Mesendoderm (in vitro differentiated cells): ENCODE results near the gene IPCEF1.

ENCODE experiments used
- DNase-seq: peaks from one replicate; pipeline ENCODE4 v3.0.0; 2013
- H2AK5ac ChIP-seq: 2 replicates; pipeline ENCODE4 v1.6.1; 2013; ENCODE audit warnings: low read length, inconsistent platforms
- H2BK120ac ChIP-seq: 2 replicates; pipeline ENCODE4 v1.6.1; 2013; ENCODE audit warnings: low read depth, mild to moderate bottlenecking, low read length, moderate library complexity, mixed read lengths
- H2BK15ac ChIP-seq: replicated peaks from 2 replicates; pipeline ENCODE4 v1.6.1; 2013; ENCODE audit warnings: low read depth, mild to moderate bottlenecking, moderate library complexity
- H2BK5ac ChIP-seq: 2 replicates; pipeline ENCODE4 v1.6.1; 2013; ENCODE audit warnings: low read length, inconsistent platforms
- H3K18ac ChIP-seq: 2 replicates; pipeline ENCODE4 v1.6.1; 2013; ENCODE audit warnings: mild to moderate bottlenecking, low read length, mixed read lengths
- H3K23ac ChIP-seq: one replicate; pipeline ENCODE4 v1.6.1; 2013; ENCODE audit warnings: low read length
- H3K27ac ChIP-seq: 2 replicates; pipeline ENCODE4 v1.5.1; 2013; ENCODE audit warnings: low read depth, mild to moderate bottlenecking, inconsistent platforms, low read length, moderate library complexity
- H3K27me3 ChIP-seq: 2 replicates; pipeline ENCODE4 v1.6.1; 2013; ENCODE audit warnings: low read length, control low read depth, mild to moderate bottlenecking, inconsistent platforms; ENCODE audit not compliant: insufficient read depth, poor library complexity
- H3K36me3 ChIP-seq: 2 replicates; pipeline ENCODE4 v1.6.1; 2013; ENCODE audit warnings: low read length, inconsistent platforms; ENCODE audit not compliant: control insufficient read depth, insufficient read depth
- H3K4ac ChIP-seq: one replicate; pipeline ENCODE4 v1.6.1; 2013; ENCODE audit warnings: low read depth, mild to moderate bottlenecking, low read length, moderate library complexity
- H3K4me1 ChIP-seq: 2 replicates; pipeline ENCODE4 v1.6.1; 2013; ENCODE audit warnings: low read depth, low read length, inconsistent platforms; ENCODE audit not compliant: control insufficient read depth
- H3K4me2 ChIP-seq: 2 replicates; pipeline ENCODE4 v1.6.1; 2013; ENCODE audit warnings: low read length
- H3K4me3 ChIP-seq: 2 replicates; pipeline ENCODE4 v1.5.1; 2013; ENCODE audit warnings: mild to moderate bottlenecking, low read length
- H3K56ac ChIP-seq: one replicate; pipeline ENCODE4 v1.6.1; 2013; ENCODE audit warnings: low read length
- H3K79me1 ChIP-seq: 2 replicates; pipeline ENCODE4 v1.6.1; 2013; ENCODE audit warnings: low read length, inconsistent platforms
- H3K79me2 ChIP-seq: 2 replicates; pipeline ENCODE4 v1.6.1; 2013; ENCODE audit warnings: mild to moderate bottlenecking, low read length; ENCODE audit not compliant: control insufficient read depth, insufficient read depth
- H3K9ac ChIP-seq: 2 replicates; pipeline ENCODE4 v1.6.1; 2013; ENCODE audit warnings: low read length, inconsistent platforms
- H4K5ac ChIP-seq: one replicate; pipeline ENCODE4 v1.6.1; 2013; ENCODE audit warnings: low read length
- H4K8ac ChIP-seq: one replicate; pipeline ENCODE4 v1.6.1; 2013; ENCODE audit warnings: low read depth, mild to moderate bottlenecking, control low read depth, low read length, moderate library complexity
- WGBS: extraction: QIAGEN DNeasy Blood & Tissue Kit; methylation state at CpG from one replicate; pipeline ENCODE4 v1.1.7; 2013; ENCODE audit warnings: low lambda C conversion rate, missing lambda C conversion rate; ENCODE audit not compliant: insufficient coverage; ENCODE audit errors: extremely low coverage; 5-methylcytosine and 5-hydroxymethylcytosine counted together

The IPCEF1 gene

GRCh38 chr6:154161689-154162088, 194.9 kb downstream of the IPCEF1 start:
- no peaks in the 10 kb centered on the region for H3K4me1 ChIP-seq
- H3K23ac ChIP-seq: no peak overlapping the region
- no peak overlapping the region for H2BK120ac ChIP-seq
- H3K4me3 ChIP-seq: no peak overlapping the region
- no peaks in the 10 kb centered on the region for H3K27me3 ChIP-seq
- H4K5ac ChIP-seq: no peak overlapping the region
- WGBS: no CpG with 5 or more reads among the region's 3 CpGs
- H2BK15ac ChIP-seq: no peak overlapping the region
- no peak overlapping the region for H3K18ac ChIP-seq
- H3K79me2 ChIP-seq: no peaks in the 10 kb centered on the region
- no peak overlapping the region for H3K56ac ChIP-seq
- H3K79me1 ChIP-seq: no peaks in the 10 kb centered on the region
- no peak overlapping the region for H2BK5ac ChIP-seq
- no peak overlapping the region for H3K27ac ChIP-seq
- H3K9ac ChIP-seq: no peak overlapping the region
- no peak for DNase-seq
- no peak overlapping the region for H2AK5ac ChIP-seq
- H3K36me3 ChIP-seq: no peaks in the 10 kb centered on the region
- H3K4ac ChIP-seq: no peak overlapping the region
- no peak overlapping the region for H3K4me2 ChIP-seq
- H4K8ac ChIP-seq: no peak overlapping the region

DNA sequence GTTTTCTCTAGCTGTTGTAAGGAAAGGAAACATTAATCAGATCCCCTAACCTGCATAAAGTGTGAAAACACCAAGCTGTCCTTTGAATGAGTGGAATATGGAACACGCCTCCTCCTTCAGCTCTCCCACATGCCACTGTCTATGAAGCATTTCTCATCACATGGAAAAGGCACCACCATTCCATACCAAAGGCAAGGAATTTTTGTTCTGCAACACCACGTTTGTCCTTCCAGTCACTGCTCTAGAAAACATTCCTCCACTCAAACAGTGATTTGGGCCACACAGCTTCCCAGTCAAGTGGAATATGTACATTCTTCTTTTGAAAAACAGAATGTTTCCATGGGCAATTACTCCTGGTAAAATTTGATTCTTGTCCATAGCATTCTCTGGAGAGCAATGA, 197.5 kb downstream of the IPCEF1 start:
- H3K27ac ChIP-seq: no peak overlapping the region
- no peaks in the 10 kb centered on the region for H3K27me3 ChIP-seq
- H3K36me3 ChIP-seq: no peaks in the 10 kb centered on the region
- no peak overlapping the region for H2BK15ac ChIP-seq
- H2BK5ac ChIP-seq: no peak overlapping the region
- no peak overlapping the region for H3K18ac ChIP-seq
- H4K8ac ChIP-seq: no peak overlapping the region
- no CpG with 5 or more reads among the region's 2 CpGs for WGBS
- H3K9ac ChIP-seq: no peak overlapping the region
- no peak overlapping the region for H2AK5ac ChIP-seq
- no peak for DNase-seq
- no peaks in the 10 kb centered on the region for H3K79me2 ChIP-seq
- no peak overlapping the region for H3K4ac ChIP-seq
- H4K5ac ChIP-seq: no peak overlapping the region
- H3K4me2 ChIP-seq: no peak overlapping the region
- no peaks in the 10 kb centered on the region for H3K79me1 ChIP-seq
- no peaks in the 10 kb centered on the region for H3K4me1 ChIP-seq
- no peak overlapping the region for H3K4me3 ChIP-seq
- no peak overlapping the region for H2BK120ac ChIP-seq
- no peak overlapping the region for H3K56ac ChIP-seq
- no peak overlapping the region for H3K23ac ChIP-seq

- H3K79me2 ChIP-seq: no peaks in the 10 kb centered on the region
- H2BK5ac ChIP-seq: no peak overlapping the region
- H3K23ac ChIP-seq: no peak overlapping the region
- no peaks in the 10 kb centered on the region for H3K4me1 ChIP-seq
- H2AK5ac ChIP-seq: no peak overlapping the region
- no peak overlapping the region for H3K4me3 ChIP-seq
- no peak overlapping the region for H4K8ac ChIP-seq
- H3K9ac ChIP-seq: no peak overlapping the region
- no peaks in the 10 kb centered on the region for H3K79me1 ChIP-seq
- DNase-seq: no peak
- H3K4ac ChIP-seq: no peak overlapping the region
- no peak overlapping the region for H3K27ac ChIP-seq
- H3K27me3 ChIP-seq: no peaks in the 10 kb centered on the region
- H2BK120ac ChIP-seq: no peak overlapping the region
- no peaks in the 10 kb centered on the region for H3K36me3 ChIP-seq
- no peak overlapping the region for H3K18ac ChIP-seq
- no peak overlapping the region for H4K5ac ChIP-seq
- H3K56ac ChIP-seq: no peak overlapping the region
- H2BK15ac ChIP-seq: no peak overlapping the region
- H3K4me2 ChIP-seq: no peak overlapping the region
Observed at GRCh38 chr6:154157706-154158105, 198.9 kb downstream of the IPCEF1 start.

DNA sequence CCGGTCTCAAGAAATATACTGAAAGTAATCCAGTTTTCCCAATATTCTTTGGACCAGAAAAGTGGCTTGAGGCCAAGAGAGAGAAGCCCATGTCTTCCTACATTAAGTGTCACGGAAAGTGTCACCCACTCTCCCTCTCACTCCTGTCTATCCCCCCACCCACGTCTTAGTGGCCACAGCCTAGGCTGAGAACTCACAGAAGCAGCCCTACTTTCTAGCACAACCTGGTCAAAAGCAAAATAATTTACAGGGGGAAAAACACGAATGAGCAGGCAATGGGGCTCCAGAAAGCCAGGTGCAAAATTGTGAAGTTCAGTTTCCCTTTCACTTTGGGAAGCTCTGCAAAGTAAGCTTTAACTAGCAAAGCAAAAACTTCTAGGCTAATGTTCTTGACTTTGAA, 199.5 kb downstream of the IPCEF1 start:
- H3K9ac ChIP-seq: no peak overlapping the region
- H3K27me3 ChIP-seq: no peaks in the 10 kb centered on the region
- no CpG with 5 or more reads among the region's 4 CpGs for WGBS
- H3K36me3 ChIP-seq: no peaks in the 10 kb centered on the region
- no peak overlapping the region for H3K18ac ChIP-seq
- H3K4me3 ChIP-seq: no peak overlapping the region
- H2BK5ac ChIP-seq: no peak overlapping the region
- H3K79me2 ChIP-seq: no peaks in the 10 kb centered on the region
- H3K79me1 ChIP-seq: no peaks in the 10 kb centered on the region
- H3K4me1 ChIP-seq: no peaks in the 10 kb centered on the region
- no peak for DNase-seq
- H3K56ac ChIP-seq: no peak overlapping the region
- H4K5ac ChIP-seq: no peak overlapping the region
- no peak overlapping the region for H3K27ac ChIP-seq
- H2BK120ac ChIP-seq: no peak overlapping the region
- no peak overlapping the region for H3K4me2 ChIP-seq
- no peak overlapping the region for H2BK15ac ChIP-seq
- no peak overlapping the region for H3K4ac ChIP-seq
- H2AK5ac ChIP-seq: no peak overlapping the region
- no peak overlapping the region for H4K8ac ChIP-seq
- no peak overlapping the region for H3K23ac ChIP-seq

GRCh38 chr6:154156135-154156896, 200.3 kb downstream of the IPCEF1 start:
- no peak overlapping the region for H2AK5ac ChIP-seq
- no peaks in the 10 kb centered on the region for H3K27me3 ChIP-seq
- DNase-seq: peak; percentile 81
- H3K9ac ChIP-seq: no peak overlapping the region
- H3K79me1 ChIP-seq: no peaks in the 10 kb centered on the region
- H3K23ac ChIP-seq: no peak overlapping the region
- no peaks in the 10 kb centered on the region for H3K4me1 ChIP-seq
- WGBS: no CpG with 5 or more reads among the region's 11 CpGs
- H3K56ac ChIP-seq: no peak overlapping the region
- H2BK5ac ChIP-seq: no peak overlapping the region
- no peaks in the 10 kb centered on the region for H3K36me3 ChIP-seq
- H3K4me3 ChIP-seq: no peak overlapping the region
- no peak overlapping the region for H3K18ac ChIP-seq
- no peaks in the 10 kb centered on the region for H3K79me2 ChIP-seq
- no peak overlapping the region for H3K27ac ChIP-seq
- H3K4me2 ChIP-seq: no peak overlapping the region
- H2BK15ac ChIP-seq: no peak overlapping the region
- H3K4ac ChIP-seq: no peak overlapping the region
- peak overlapping the region; percentile 13 for H4K8ac ChIP-seq
- H4K5ac ChIP-seq: no peak overlapping the region
- no peak overlapping the region for H2BK120ac ChIP-seq

GRCh38 chr6:154154389-154154967, 202.1 kb downstream of the IPCEF1 start:
- H2BK5ac ChIP-seq: no peak overlapping the region
- H3K79me1 ChIP-seq: no peaks in the 10 kb centered on the region
- DNase-seq: peak; percentile 54
- no peaks in the 10 kb centered on the region for H3K27me3 ChIP-seq
- no peak overlapping the region for H4K5ac ChIP-seq
- H3K27ac ChIP-seq: no peak overlapping the region
- H3K4ac ChIP-seq: no peak overlapping the region
- no peaks in the 10 kb centered on the region for H3K79me2 ChIP-seq
- H4K8ac ChIP-seq: no peak overlapping the region
- no peak overlapping the region for H3K18ac ChIP-seq
- no peak overlapping the region for H3K4me3 ChIP-seq
- no CpG with 5 or more reads among the region's 6 CpGs for WGBS
- H3K23ac ChIP-seq: no peak overlapping the region
- H3K56ac ChIP-seq: no peak overlapping the region
- H3K4me2 ChIP-seq: no peak overlapping the region
- no peaks in the 10 kb centered on the region for H3K4me1 ChIP-seq
- H2BK15ac ChIP-seq: no peak overlapping the region
- no peaks in the 10 kb centered on the region for H3K36me3 ChIP-seq
- H3K9ac ChIP-seq: no peak overlapping the region
- H2AK5ac ChIP-seq: no peak overlapping the region
- no peak overlapping the region for H2BK120ac ChIP-seq
